ENCODE data around the gene PRDM2. TPM values are rescaled to one million over a fixed set of nuclear protein-coding genes. Genes with fewer than 3 reads are reported as not detected.

Gene PRDM2
- total RNA-seq, 1 donor from 2014 or later, result 23.0 TPM

DNA sequence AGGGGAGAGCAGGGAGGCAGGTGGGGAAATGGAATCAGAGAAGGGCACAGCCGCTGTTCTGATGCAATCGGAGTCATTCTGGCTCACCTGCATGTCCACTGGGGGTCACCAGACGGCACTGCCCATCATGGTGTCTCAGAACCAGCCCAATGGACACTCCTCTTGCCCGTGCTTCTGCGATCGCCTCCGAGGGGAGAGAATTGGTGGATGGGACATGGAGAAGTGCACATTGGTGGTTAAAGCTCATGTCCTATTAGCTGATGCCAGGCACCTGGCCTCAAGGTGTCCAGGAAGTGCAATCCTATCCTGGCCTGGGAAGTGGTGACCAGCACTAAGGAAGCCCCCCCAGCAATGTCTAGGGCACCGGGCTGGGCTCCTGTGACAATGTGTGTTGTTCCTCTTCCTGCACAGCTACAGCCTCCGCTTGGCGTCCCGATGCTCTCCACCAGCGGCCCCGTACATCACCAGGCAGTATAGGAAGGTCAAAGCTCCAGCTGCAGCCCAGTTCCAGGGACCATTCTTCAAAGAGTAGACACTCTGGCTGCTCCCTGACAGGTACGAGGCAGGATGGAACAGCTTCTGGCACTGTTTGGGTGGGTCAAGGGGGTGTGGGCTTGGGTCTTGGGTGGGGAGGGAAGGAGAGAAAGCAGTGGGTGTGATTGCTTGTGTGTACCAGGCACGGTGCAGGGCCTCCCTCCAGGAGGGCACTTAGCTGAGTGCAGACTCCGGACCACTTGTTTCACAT lies 116.2 kb downstream of the PRDM2 start:
- no peak overlapping the region for H3K9ac ChIP-seq (ENCODE audit: low read depth in 1 of 3, low read length in 3 of 3)
- H3K36me3 ChIP-seq (ENCODE audit: control insufficient read depth in 3 of 3, insufficient read depth in 3 of 3, low read length in 3 of 3), result peaks cover 4 to 13% (median 9%) of the 10 kb centered on the region in 3 donors
- H3K9me3 ChIP-seq (ENCODE audit: control insufficient read depth in 3 of 3, low read length in 3 of 3), result no peaks in the 10 kb centered on the region
- H3K27ac ChIP-seq (ENCODE audit: low read depth, low read length), result no peak overlapping the region
- peaks cover 0 to 3% (median 0%) of the 10 kb centered on the region in 3 donors for H3K4me1 ChIP-seq (ENCODE audit: control insufficient read depth in 3 of 3, insufficient read depth in 3 of 3, low read length in 3 of 3)
- H3K4me3 ChIP-seq (ENCODE audit: low read length in 3 of 3), result no peak overlapping the region
- H3K27me3 ChIP-seq (ENCODE audit: control insufficient read depth in 3 of 3, insufficient read depth in 3 of 3, low read length in 3 of 3), result no peaks in the 10 kb centered on the region

DNA sequence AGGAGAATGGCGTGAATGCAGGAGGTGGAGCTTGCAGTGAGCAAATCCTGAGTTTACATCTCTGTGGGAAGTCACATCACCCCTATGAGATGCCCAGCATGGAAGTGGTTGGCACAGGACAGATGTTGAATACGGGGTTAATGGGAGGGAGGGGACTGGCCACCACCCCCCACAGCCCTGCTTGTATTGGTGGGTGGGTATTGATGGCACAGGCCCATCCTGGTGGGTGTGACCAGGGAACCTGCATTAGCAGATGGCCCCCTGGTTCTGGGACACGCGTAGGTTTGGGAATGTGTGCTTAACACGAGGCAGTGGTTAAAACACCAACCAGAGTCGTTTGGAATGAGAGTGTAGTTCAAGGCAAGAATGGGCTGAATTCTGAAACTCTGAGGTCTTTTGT lies 117.9 kb downstream of the PRDM2 start:
- H3K27me3 ChIP-seq (ENCODE audit: control insufficient read depth in 3 of 3, insufficient read depth in 3 of 3, low read length in 3 of 3), result no peaks in the 10 kb centered on the region
- H3K9me3 ChIP-seq (ENCODE audit: control insufficient read depth in 3 of 3, low read length in 3 of 3), result no peaks in the 10 kb centered on the region
- H3K36me3 ChIP-seq (ENCODE audit: control insufficient read depth in 3 of 3, insufficient read depth in 3 of 3, low read length in 3 of 3), result peaks cover 11 to 18% (median 15%) of the 10 kb centered on the region in 3 donors
- H3K9ac ChIP-seq (ENCODE audit: low read depth in 1 of 3, low read length in 3 of 3), result no peak overlapping the region
- H3K4me3 ChIP-seq (ENCODE audit: low read length in 3 of 3), result no peak overlapping the region
- peaks cover 0 to 2% (median 0%) of the 10 kb centered on the region in 3 donors for H3K4me1 ChIP-seq (ENCODE audit: control insufficient read depth in 3 of 3, insufficient read depth in 3 of 3, low read length in 3 of 3)
- no peak overlapping the region for H3K27ac ChIP-seq (ENCODE audit: low read depth, low read length)

GRCh38 chr1:13818926-13819325 lies 118.9 kb downstream of the PRDM2 start:
- peaks cover 0 to 2% (median 0%) of the 10 kb centered on the region in 3 donors for H3K4me1 ChIP-seq (ENCODE audit: control insufficient read depth in 3 of 3, insufficient read depth in 3 of 3, low read length in 3 of 3)
- H3K27me3 ChIP-seq (ENCODE audit: control insufficient read depth in 3 of 3, insufficient read depth in 3 of 3, low read length in 3 of 3), result no peaks in the 10 kb centered on the region
- H3K36me3 ChIP-seq (ENCODE audit: control insufficient read depth in 3 of 3, insufficient read depth in 3 of 3, low read length in 3 of 3), result peaks cover 16 to 23% (median 21%) of the 10 kb centered on the region in 3 donors
- no peak overlapping the region for H3K27ac ChIP-seq (ENCODE audit: low read depth, low read length)
- H3K4me3 ChIP-seq (ENCODE audit: low read length in 3 of 3), result no peak overlapping the region
- H3K9me3 ChIP-seq (ENCODE audit: control insufficient read depth in 3 of 3, low read length in 3 of 3), result no peaks in the 10 kb centered on the region
- H3K9ac ChIP-seq (ENCODE audit: low read depth in 1 of 3, low read length in 3 of 3), result no peak overlapping the region

DNA sequence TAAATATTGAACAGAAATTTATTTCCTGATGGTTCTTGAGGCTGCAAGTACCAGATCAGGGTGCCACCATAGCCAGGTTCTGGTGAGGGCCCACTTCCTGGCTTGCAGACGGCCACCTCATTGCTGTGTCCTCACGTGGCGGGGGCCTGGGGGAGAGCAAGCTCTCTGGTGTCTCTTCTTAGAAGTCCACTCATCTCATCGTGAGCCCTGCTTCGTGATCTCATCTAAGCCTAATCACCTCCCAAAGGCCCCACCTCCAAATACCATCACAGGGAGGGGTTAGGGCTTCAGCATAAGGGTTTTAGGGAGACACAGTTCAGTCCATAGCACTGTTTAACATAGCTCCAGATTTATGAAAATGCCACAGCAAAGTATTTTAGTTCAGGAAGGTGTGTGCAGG lies 119.7 kb downstream of the PRDM2 start:
- H3K27me3 ChIP-seq (ENCODE audit: control insufficient read depth in 3 of 3, insufficient read depth in 3 of 3, low read length in 3 of 3), result no peaks in the 10 kb centered on the region
- H3K4me3 ChIP-seq (ENCODE audit: low read length in 3 of 3), result no peak overlapping the region
- H3K27ac ChIP-seq (ENCODE audit: low read depth, low read length), result no peak overlapping the region
- peaks cover 16 to 22% (median 20%) of the 10 kb centered on the region in 3 donors for H3K36me3 ChIP-seq (ENCODE audit: control insufficient read depth in 3 of 3, insufficient read depth in 3 of 3, low read length in 3 of 3)
- no peaks in the 10 kb centered on the region for H3K9me3 ChIP-seq (ENCODE audit: control insufficient read depth in 3 of 3, low read length in 3 of 3)
- no peak overlapping the region for H3K9ac ChIP-seq (ENCODE audit: low read depth in 1 of 3, low read length in 3 of 3)
- peaks cover 0 to 2% (median 0%) of the 10 kb centered on the region in 3 donors for H3K4me1 ChIP-seq (ENCODE audit: control insufficient read depth in 3 of 3, insufficient read depth in 3 of 3, low read length in 3 of 3)

DNA sequence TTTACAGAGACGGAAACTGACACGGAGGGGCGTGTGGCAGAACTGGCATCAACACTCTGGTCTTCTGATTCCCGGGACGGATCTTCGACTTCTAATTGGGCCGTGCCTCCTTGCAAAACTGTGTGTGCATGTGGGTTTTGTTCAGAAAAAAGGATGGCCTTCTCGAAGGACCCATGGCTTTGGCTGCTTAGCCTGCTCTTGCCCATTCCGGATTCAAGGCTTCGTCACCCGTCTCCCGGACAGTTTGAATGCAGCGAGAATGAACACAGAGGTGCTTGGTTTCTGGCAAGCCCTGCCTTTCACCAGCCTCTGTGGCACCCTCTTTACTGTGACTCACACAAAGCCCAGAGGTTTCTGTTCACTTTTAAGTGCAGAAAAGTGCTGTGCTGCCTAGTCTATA lies 120.1 kb downstream of the PRDM2 start:
- Histone ChIP-seq H3K9me3 (ENCODE audit: control insufficient read depth in 3 of 3, low read length in 3 of 3) (no peaks in the 10 kb centered on the region), H3K9ac (ENCODE audit: low read depth in 1 of 3, low read length in 3 of 3) (no peak overlapping the region), H3K27me3 (ENCODE audit: control insufficient read depth in 3 of 3, insufficient read depth in 3 of 3, low read length in 3 of 3) (no peaks in the 10 kb centered on the region), H3K36me3 (ENCODE audit: control insufficient read depth in 3 of 3, insufficient read depth in 3 of 3, low read length in 3 of 3) (peaks cover 19 to 22% (median 21%) of the 10 kb centered on the region in 3 donors), H3K4me3 (ENCODE audit: low read length in 3 of 3) (no peak overlapping the region), H3K4me1 (ENCODE audit: control insufficient read depth in 3 of 3, insufficient read depth in 3 of 3, low read length in 3 of 3) (peaks cover 0 to 2% (median 0%) of the 10 kb centered on the region in 3 donors), H3K27ac (ENCODE audit: low read depth, low read length) (no peak overlapping the region)

- no peaks in the 10 kb centered on the region for H3K9me3 ChIP-seq (ENCODE audit: control insufficient read depth in 3 of 3, low read length in 3 of 3)
- no peak overlapping the region for H3K9ac ChIP-seq (ENCODE audit: low read depth in 1 of 3, low read length in 3 of 3)
- H3K36me3 ChIP-seq (ENCODE audit: control insufficient read depth in 3 of 3, insufficient read depth in 3 of 3, low read length in 3 of 3), result peaks cover 19 to 22% (median 21%) of the 10 kb centered on the region in 3 donors
Observed at GRCh38 chr1:13820456-13820855, 120.5 kb downstream of the PRDM2 start.

GRCh38 chr1:13823126-13823880 lies 123.3 kb downstream of the PRDM2 start:
- H3K9ac ChIP-seq (ENCODE audit: low read depth in 1 of 3, low read length in 3 of 3), result no peak overlapping the region
- H3K36me3 ChIP-seq (ENCODE audit: control insufficient read depth in 3 of 3, insufficient read depth in 3 of 3, low read length in 3 of 3), result peaks cover 14 to 21% (median 18%) of the 10 kb centered on the region in 3 donors
- no peaks in the 10 kb centered on the region for H3K27me3 ChIP-seq (ENCODE audit: control insufficient read depth in 3 of 3, insufficient read depth in 3 of 3, low read length in 3 of 3)
- H3K4me3 ChIP-seq (ENCODE audit: low read length in 3 of 3), result no peak overlapping the region
- H3K9me3 ChIP-seq (ENCODE audit: control insufficient read depth in 3 of 3, low read length in 3 of 3), result no peaks in the 10 kb centered on the region
- H3K4me1 ChIP-seq (ENCODE audit: control insufficient read depth in 3 of 3, insufficient read depth in 3 of 3, low read length in 3 of 3), result no peaks in the 10 kb centered on the region
- H3K27ac ChIP-seq (ENCODE audit: low read depth, low read length), result no peak overlapping the region

More at GRCh38 chr1:13820456-13820855, 120.5 kb downstream of the PRDM2 start:
- H3K27me3 ChIP-seq (ENCODE audit: control insufficient read depth in 3 of 3, insufficient read depth in 3 of 3, low read length in 3 of 3), result no peaks in the 10 kb centered on the region
- H3K27ac ChIP-seq (ENCODE audit: low read depth, low read length), result no peak overlapping the region
- peaks cover 0 to 2% (median 0%) of the 10 kb centered on the region in 3 donors for H3K4me1 ChIP-seq (ENCODE audit: control insufficient read depth in 3 of 3, insufficient read depth in 3 of 3, low read length in 3 of 3)
- H3K4me3 ChIP-seq (ENCODE audit: low read length in 3 of 3), result no peak overlapping the region

DNA sequence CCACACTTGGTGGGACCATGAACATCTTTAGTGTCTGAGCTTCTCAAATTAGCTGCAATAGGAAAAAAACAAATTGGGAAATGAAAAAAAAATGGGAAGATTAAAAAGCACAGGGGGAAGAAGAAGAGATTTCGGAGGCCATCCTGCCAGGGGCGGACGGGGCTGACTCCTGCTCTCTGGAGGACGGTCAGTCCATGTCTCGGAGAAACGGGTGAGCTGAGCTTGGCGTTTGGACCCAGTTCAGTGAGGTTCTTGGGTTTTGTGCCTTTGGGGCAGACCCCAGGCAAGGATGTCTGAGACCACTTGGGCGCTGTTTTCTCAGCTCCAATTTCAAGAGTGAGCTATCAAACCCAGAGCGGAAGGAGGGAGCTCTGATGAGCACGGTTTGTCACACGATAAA lies 123.9 kb downstream of the PRDM2 start:
- Histone ChIP-seq H3K27me3 (ENCODE audit: control insufficient read depth in 3 of 3, insufficient read depth in 3 of 3, low read length in 3 of 3) (peaks cover 0 to 6% (median 5%) of the 10 kb centered on the region in 3 donors), H3K4me3 (ENCODE audit: low read length in 3 of 3) (no peak overlapping the region), H3K9ac (ENCODE audit: low read depth in 1 of 3, low read length in 3 of 3) (no peak overlapping the region), H3K36me3 (ENCODE audit: control insufficient read depth in 3 of 3, insufficient read depth in 3 of 3, low read length in 3 of 3) (peaks cover 14 to 20% (median 18%) of the 10 kb centered on the region in 3 donors), H3K27ac (ENCODE audit: low read depth, low read length) (no peak overlapping the region), H3K4me1 (ENCODE audit: control insufficient read depth in 3 of 3, insufficient read depth in 3 of 3, low read length in 3 of 3) (peaks cover 0 to under 1% (median 0%) of the 10 kb centered on the region in 3 donors), H3K9me3 (ENCODE audit: control insufficient read depth in 3 of 3, low read length in 3 of 3) (no peaks in the 10 kb centered on the region)

DNA sequence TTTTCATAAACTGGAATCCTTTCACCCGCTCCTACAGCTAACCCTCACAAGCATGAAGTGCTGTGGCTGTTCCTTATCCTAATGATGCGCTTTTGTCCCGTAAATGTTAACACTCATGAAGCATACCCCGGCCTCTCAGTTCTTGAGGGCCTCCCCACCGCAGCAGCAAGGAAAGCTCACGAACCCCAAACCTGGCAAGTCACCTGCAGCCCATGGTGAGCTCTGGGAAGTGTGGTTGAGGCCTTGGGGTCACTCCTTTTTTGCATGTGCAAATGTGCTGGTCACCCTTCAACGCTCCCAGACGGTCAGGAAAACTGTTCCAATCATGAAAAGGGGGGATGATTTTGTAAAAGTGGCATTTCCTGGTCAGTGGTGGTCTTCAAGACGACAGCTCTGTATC lies 124.6 kb downstream of the PRDM2 start:
- H3K9me3 ChIP-seq (ENCODE audit: control insufficient read depth in 3 of 3, low read length in 3 of 3), result no peaks in the 10 kb centered on the region
- H3K27ac ChIP-seq (ENCODE audit: low read depth, low read length), result no peak overlapping the region
- no peak overlapping the region for H3K9ac ChIP-seq (ENCODE audit: low read depth in 1 of 3, low read length in 3 of 3)
- H3K27me3 ChIP-seq (ENCODE audit: control insufficient read depth in 3 of 3, insufficient read depth in 3 of 3, low read length in 3 of 3), result peaks cover 5 to 13% (median 11%) of the 10 kb centered on the region in 3 donors
- H3K4me1 ChIP-seq (ENCODE audit: control insufficient read depth in 3 of 3, insufficient read depth in 3 of 3, low read length in 3 of 3), result peaks cover 0 to 3% (median 0%) of the 10 kb centered on the region in 3 donors
- no peak overlapping the region for H3K4me3 ChIP-seq (ENCODE audit: low read length in 3 of 3)
- peaks cover 14 to 16% (median 16%) of the 10 kb centered on the region in 3 donors for H3K36me3 ChIP-seq (ENCODE audit: control insufficient read depth in 3 of 3, insufficient read depth in 3 of 3, low read length in 3 of 3)

GRCh38 chr1:13825033-13825432 lies 125.0 kb downstream of the PRDM2 start:
- peaks cover 5 to 14% (median 13%) of the 10 kb centered on the region in 3 donors for H3K27me3 ChIP-seq (ENCODE audit: control insufficient read depth in 3 of 3, insufficient read depth in 3 of 3, low read length in 3 of 3)
- H3K4me3 ChIP-seq (ENCODE audit: low read length in 3 of 3), result no peak overlapping the region
- H3K27ac ChIP-seq (ENCODE audit: low read depth, low read length), result no peak overlapping the region
- no peak overlapping the region for H3K9ac ChIP-seq (ENCODE audit: low read depth in 1 of 3, low read length in 3 of 3)
- peaks cover 0 to 3% (median 0%) of the 10 kb centered on the region in 3 donors for H3K4me1 ChIP-seq (ENCODE audit: control insufficient read depth in 3 of 3, insufficient read depth in 3 of 3, low read length in 3 of 3)
- no peaks in the 10 kb centered on the region for H3K9me3 ChIP-seq (ENCODE audit: control insufficient read depth in 3 of 3, low read length in 3 of 3)
- peaks cover 13 to 16% (median 16%) of the 10 kb centered on the region in 3 donors for H3K36me3 ChIP-seq (ENCODE audit: control insufficient read depth in 3 of 3, insufficient read depth in 3 of 3, low read length in 3 of 3)

Measured in skeletal muscle tissue (tissue), 4 donors.